SK-N-DZ (cell line): ENCODE data around the gene CYP11A1.

Experiments used
- DNase-seq: peaks from one replicate; pipeline ENCODE4 v3.0.0-alpha.2; 2015; ENCODE audit warnings: low spot score

Gene CYP11A1

DNA sequence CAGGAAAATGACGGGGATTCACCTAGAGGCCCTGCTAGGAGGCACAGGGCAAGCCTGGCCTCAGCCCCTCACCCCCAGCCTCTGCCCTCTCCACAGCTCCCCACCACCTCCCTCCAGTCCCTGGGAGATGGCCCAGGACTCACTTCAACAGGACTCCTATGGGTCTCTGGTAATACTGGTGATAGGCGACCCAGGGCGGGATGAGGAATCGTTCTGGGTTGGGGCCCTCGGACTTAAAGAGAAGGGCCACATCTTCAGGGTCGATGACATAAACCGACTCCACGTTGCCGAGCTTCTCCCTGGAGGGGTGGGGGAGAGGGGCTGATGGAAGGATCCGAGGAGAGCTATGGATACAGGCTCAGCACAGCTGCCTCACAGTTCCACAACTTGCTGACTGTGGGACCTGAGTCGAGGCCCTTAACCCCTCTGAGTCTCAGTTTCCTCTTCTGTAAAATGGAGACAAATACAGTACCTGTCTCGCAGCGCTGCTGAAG is 19.6 kb downstream of the CYP11A1 start:
- no peak for DNase-seq

DNA sequence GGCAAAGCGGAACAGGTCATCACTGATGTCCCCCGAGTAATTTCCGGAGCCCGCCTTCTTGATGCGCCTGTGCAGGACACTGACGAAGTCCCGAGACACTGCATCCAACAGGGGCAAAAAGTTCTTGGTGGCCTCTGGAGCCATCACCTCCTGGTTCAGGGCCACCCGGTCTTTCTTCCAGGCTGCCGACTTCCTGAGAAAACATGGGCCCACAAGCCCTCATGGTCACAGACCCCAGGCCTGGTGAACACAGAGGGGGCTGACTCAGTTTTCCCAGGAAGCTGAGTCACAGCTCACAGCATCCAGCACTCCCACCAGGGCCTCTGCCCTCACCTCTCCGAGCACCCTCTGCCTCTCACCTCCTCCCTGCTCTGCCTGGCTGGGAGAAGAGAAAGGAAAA is 22.4 kb downstream of the CYP11A1 start:
- no peak for DNase-seq

DNA sequence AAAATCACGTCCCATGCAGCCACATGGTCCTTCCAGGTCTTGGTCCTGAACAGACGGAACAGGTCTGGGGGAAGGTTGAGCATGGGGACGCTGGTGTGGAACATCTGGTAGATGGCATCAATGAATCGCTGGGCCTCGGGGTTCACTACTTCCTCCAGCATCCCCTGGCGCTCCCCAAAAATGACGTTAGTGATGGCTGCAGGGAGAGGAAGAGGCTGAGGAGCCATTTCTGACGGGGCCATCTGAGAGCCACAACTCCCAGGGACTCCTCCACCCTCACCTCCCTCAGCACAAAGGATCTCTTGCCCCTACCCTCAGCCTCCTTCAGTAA is 23.7 kb downstream of the CYP11A1 start:
- DNase-seq = no peak

DNA sequence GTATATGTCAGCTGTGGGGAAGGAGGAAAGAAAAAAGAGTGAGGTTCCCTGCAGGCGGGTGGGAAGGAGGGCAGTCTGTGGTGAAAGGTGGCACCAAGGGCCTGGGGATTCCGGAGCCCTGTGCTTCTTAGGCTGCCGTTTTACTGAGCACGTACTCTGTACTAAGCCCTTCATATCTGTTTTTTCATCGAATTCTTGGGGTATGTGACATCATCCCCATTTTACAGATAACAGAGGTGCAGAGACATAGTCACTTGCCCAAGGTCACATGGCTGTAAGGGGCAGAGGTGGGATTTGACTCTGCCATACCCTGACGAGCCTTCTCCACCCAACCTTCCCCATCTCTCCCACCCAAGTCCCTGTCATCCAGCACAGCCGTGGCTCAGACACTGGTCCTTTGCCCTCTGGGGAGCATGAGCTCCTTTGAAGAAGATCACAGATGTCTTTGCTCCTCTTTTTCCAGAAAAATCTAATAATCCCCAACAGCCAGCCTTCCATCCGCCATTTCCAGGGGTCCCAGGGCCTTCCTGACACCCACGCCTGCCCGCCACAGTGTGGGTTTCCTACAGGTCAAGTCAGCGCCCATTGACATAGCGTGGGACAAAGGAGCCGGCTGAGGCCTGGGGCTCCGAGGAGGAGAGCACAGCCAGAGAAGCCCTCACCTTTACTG is 24.2 kb downstream of the CYP11A1 start:
- no peak for DNase-seq

DNA sequence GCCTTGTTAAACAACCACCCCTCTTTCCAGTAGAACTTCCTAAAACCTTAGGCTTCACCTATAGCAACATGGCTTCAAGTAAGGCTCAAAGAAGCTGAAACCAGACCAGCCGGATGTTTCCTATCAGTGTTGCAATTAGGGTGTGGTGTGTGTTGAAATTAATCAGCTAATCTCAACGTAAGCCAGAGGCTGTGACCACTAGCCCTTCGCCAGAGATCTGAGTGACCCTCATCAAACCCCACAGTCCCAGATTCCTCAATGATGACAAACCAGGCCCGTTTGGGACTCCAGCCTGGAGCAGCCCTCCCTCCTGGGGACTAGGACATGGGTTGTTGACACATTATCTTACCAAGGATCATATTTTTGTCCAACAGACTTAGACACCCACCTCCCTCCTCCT is 27.3 kb downstream of the CYP11A1 start:
- no peak for DNase-seq

DNA sequence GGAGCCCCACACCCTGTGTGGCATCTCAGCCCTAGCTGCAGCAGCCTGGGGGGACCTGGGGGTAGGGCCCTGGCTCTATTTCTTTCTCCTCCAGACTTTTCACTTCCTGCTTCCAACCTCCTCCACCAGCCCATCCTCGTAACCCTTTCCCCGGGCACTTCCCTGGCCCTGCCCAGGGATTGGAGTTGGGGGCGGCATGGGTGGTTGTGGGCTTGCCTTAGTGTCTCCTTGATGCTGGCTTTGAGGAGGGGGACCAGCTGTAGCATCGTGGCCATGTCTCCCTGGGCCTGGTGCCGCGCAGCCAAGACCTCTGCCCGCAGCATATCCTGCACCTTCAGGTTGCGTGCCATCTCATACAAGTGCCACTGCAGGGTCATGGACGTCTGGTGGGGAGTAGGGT is 28.1 kb downstream of the CYP11A1 start:
- DNase-seq = no peak

DNA sequence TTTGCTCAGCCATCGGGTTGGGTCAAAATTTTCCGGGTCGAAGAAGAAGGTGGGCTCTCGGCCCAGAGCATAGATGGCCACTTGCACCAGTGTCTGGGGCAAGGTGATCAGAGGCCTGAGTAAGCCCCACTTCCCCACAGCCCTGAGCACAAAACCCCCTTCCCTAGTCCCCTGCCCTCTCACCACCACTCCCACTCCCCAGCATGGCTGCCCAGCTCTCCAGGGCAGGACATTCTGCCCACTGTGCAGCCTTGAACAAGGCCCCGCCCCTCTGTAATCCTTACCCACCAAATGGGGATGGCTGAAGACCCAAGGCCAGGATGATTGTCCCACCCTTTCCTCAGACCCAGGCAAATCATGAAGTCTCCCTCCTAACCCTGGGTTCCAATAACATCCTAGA is 28.8 kb downstream of the CYP11A1 start:
- DNase-seq = no peak

DNA sequence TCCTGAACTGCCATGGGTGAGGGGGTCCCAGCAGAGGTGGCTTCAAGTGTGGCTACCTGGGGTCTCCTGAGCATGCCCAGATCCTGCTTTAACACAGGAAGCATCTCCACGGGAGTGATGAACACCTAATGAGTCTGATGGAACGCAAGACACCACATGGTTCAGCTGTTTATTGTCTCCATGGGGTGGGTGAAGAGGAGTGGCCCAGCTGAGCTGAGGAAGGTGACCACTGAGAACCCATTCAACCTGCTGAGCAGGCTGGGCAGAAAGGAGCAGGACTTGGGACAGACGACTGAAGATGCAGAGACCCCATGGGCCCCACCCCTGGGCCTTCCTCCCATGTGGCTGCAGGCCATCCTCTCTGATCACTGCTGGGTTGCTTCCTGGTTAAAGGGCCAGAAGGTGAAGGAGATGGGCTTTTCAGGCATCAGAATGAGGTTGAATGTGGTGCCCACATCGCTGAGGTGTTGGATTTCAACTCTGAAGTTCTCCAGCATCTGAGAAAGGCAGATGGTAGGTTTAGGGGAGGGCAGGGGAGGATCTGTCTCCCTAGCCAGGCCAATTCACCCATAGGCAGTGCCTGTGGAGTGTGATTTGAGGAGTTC is 29.7 kb downstream of the CYP11A1 start:
- DNase-seq = no peak

DNA sequence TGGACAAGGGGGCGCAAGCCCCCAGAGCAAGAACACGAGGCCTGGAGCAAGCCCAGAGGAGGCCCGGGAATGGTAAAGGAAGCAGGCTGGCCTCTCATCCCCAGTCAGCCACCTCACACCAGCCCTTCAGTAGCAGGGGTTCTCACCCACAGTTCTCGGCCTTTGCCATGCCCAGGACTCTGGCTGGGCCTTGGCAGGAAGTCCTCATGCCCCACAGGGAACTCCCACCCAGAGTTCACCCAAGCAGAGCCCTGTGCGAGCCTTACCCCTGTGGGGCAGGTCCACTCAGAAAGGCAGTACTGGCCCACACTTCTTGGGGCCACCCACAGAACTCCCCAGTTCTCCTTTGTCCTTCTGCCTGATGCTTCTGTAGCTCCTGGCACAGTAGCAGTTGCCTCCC is 30.3 kb downstream of the CYP11A1 start:
- DNase-seq = no peak

DNA sequence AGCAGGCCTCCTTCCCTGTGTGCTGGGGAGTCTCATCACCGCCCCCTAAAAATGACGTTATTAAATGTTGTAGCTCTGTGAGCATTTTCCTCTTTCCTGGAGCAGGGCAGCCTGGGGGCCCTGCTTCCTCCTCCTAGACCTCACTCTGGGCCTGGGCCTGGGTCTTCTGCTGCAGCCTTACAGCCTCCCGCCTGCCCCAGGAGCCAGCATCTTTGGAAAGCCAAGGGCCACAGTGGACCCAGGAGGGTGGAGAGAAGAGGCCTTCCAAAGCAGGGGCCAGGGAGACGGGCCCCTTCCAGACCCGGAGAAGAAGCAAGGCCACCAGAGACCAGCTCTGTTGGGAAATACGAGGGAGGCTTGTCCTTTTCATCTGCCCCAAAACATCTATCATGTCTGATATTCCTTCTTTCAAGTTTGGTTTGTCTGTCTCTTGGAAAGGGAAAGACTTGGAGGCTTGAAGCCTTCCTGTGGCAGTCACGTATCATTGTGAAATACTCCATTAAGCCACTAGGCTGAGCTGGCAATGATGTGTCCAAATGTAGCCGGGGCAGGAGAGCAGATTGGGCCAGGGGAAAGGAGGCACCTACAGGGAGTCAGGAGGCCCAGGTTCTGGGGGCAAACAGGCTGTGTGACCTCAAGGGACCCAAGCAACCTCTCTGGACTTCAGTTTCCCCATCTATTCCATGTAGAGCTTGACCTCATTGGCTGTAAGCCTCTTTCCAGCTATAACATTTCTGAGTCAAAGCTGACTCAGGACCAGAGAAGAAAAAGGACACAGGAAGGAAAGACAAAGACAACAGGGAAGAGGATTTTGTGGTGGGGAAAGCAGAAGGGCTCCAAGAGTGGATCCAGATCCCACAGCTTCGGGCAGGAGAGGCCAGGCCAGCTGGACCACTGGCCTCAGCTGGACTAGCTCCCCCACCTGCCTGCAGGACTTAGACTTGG is 31.1 kb downstream of the CYP11A1 start:
- DNase-seq = no peak

DNA sequence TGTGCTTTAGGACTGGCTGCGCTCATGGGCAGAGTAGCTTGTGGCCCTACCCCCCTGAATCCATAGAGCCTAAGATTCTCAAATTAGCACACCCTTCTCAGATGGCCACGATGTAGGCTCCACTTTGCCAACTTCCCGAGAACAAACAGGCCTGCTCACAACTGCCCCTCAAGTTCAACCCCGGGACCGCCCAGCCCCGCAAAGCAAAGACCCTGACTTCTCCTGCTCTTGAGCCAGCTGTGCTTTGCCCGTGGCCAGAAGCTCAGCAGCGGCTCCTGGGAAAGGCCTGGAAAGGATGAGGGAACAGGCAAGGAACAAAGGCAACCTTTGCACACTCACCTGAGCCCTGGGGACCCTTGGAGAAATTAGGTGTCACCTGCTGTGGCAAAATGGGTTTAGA is 32.0 kb downstream of the CYP11A1 start:
- DNase-seq = no peak

DNA sequence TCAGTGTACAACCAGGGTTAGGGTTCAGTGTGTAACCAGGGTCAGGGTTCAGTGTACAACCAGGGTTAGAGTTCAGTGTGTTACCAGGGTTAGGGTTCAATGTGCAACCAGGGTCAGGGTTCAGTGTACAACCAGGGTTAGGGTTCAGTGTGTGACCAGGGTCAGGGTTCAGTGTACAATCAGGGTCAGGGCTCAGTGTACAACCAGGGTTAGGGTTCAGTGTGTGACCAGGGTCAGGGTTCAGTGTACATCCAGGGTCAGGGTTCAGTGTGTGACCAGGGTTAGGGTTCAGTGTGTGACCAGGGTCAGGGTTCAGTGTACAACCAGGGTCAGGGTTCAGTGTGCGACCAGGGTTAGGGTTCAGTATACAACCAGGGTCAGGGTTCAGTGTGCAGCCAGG is 33.3 kb downstream of the CYP11A1 start:
- DNase-seq = no peak

DNA sequence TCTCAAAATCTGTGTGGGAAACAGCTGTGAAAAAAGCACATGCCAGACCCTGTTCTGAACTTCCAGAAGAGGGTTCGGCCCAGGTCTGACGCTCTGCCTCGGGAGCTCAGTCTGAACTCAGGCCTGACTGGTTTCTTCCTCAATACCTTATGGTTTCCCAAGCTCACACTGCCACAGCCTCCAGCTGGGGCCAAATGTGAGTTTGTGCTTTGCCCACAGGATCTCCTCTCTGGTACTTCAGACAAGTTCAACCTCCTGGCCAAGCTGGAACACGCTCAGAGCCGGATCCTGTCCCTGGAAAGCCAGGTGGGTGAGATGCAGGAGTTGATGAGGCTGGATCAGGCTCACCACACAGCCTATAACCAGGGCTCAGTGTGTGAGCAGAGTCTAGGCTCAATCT is 33.8 kb downstream of the CYP11A1 start:
- no peak for DNase-seq

DNA sequence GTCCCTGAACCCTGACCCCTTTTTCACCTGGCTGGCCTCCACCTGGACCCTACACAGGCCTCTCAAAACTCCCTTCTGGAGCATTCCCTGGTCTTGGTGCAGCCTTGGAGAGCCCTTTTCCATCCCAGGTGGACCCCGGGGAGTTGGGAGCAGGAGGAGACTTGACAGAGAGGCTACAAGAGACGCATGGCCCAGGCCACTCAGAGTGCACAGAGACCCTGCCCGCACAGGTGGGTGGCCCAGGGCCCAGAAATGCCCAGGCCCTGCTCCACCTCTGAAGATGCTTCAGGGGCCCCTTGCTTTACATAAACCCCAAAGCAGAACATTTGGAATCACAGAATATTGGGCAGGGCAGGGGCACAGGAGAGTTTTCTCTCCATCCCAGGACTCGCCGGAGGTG is 34.4 kb downstream of the CYP11A1 start:
- DNase-seq = no peak

DNA sequence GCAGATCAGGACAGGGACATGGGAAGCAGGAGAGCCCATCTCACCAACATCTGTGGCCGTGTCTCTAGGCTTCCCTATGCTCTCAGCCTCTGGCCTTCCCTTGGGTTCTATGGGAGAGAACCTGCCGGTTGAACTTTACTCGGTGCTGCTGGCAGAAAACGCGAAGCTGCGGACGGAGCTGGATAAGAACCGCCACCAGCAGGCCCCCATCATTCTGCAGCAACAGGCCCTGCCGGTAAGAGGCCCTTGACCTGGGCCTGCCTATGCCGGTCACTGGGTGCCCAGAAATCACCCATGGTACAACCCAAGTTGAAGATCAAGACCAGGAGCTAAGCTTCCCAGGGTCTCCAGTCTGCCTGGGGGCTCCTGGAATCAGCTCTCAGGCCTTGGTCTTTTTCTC is 34.8 kb downstream of the CYP11A1 start:
- DNase-seq = no peak

DNA sequence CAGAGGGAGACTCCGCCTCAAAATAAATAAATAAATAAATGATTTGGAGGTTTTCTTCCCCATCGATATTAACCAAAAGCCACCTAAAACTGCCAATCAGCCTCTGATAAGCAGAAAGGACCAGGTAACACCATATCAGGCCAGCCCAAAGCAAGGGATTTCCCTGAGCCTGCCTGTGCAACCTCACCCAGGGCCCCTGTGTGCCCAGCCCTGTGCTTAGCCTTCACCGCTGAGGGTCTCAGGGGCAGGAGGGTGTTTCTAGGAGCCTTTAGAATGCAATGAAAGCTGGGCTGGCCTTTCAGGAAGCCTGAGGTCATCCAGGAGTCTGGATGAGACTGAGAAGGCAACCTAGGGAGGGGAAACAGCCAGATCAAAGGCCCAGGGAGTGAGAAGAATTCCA is 35.4 kb downstream of the CYP11A1 start:
- DNase-seq = no peak

DNA sequence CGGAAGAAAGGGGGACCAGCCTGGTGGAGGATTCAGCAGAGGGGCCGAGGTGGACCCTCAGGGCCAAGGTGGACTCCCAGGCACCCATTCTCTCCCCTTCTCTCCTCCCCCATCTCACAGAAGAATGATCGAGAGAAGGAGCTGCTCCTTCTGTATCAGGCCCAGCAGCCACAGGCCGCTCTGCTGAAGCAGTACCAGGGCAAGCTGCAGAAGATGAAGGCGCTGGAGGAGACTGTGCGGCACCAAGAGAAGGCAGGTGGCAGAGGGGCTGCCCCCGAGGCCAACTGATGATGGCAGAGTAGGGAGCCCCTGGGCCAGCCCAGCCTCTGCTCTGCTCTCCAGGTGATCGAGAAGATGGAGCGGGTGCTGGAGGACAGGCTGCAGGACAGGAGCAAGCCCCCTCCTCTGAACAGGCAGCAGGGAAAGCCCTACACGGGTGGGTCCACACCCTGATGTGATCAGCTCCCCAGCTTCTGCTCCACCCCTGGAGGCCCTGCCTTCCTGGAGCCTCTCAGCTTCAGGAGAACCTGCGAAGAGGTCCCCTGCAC is 36.5 kb downstream of the CYP11A1 start:
- no peak for DNase-seq

DNA sequence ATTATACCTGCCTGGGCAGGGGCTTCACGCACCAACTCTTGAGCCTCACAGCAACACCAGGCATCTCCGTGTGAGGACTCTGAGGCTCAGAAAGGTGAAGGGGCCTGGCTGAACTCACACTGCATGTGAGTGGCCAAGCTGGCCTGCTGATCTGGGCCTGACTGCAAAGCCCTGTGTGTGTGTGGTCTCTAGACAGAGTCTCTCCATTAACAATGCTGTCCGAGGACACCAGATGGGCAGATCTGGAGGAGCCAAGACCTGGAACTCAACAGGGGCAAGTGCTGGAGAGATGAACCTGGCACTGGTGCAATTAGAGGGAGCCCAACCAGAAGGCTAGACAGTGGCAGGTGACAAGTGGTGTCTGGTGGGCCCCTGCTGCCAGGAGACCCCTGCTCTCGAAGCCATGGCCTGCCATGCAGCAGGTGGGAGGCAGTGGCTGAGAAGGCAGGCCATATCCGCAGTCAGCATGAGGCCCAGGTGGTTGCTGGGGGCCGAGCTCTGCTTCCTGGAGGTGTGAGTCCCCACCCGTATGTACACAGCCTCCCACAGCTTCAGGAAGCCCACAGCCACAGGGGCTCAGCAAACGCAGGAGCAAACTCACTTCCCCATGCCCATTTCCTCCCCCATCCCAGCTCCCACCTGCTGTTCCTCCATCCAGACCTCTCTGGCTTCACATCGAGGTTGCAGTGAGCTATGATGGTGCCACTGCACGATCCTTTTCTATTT is 39.0 kb downstream of the CYP11A1 start:
- no peak for DNase-seq

DNA sequence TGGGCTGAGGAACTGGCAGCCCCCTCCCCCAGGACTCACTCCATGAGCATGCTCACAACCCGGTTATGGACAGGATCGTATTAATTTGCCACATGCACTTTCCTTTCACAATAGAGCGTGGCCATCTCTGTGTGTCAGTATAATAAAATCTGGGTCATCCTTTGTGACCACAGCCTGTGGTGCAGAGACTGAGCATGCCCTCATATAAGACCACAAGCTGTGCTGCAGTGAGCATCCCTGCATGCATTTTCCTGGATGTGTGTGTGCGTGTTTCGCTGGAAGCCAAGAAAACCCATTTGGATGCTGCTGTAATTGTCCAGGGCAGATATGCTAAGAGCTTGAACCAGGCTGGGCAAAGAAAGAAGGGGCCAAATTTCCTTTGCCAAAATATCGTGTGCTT is 39.7 kb downstream of the CYP11A1 start:
- no peak for DNase-seq

DNA sequence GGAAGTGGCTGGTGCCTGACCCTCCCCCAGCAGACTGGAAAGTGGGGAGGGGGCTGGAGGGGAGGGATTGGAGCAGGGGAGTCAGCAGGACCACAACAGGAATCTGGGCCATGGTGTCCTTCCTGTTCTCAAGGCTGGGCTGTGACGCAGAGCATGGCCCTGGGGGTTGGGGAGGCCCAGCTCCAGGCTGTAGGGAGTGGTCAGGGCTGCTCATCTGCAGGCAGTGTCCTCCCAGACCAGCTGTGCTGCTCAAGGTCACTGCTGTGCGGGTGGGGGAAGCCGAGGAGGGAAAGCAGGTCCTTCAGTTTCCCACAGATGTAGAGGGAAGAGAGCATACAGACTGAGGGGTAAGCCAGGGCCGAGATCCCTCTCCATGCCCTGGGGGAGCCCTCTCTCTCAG is 40.7 kb downstream of the CYP11A1 start:
- DNase-seq = no peak

DNA sequence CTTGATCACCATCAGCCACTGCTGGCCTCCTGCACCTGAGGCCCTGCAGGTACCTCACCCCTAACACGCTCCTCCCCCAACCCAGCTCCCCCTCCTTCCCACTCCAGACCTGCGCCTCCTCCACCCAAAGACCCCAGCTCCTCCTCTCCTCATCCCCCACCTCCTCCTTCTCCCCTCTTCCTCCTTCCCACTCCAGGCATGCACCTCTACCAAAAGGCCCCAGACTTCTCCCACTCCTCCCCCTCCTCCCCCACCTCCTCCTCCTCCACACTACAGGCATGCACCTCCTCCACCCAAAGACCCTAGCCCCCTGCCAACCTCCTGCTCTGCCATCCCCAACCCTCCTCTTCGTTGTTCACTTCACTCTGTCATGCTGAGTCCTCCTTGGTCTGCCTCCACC is 42.7 kb downstream of the CYP11A1 start:
- DNase-seq = no peak
